ENCODE measurements around the gene CHFR. TPM values are rescaled to one million over a fixed set of nuclear protein-coding genes. Genes with fewer than 3 reads are reported as not detected.
"Not testable (repeated sequence)": the region's sequence is repeated elsewhere in the genome, so short reads cannot be mapped to it uniquely, and the experiment has no call there.

The CHFR gene
- total and polyA plus RNA-seq, 9 of the 15 experiments (the other 6 are each of a cell fraction or from before 2014, with no cell fraction given) = 0.61 to 33.9 (median 19.3) TPM

- peaks cover 0 to 32% of the 10 kb centered on the region in 2 experiments; a peak in 3 of 5 replicates for H3K4me1 ChIP-seq (replicated peaks in 1 of 2; ENCODE audit: control insufficient read depth in 2 of 2, insufficient read depth in 2 of 2, low read length in 2 of 2)
- DNase-seq (ENCODE audit: extremely low read depth in 1 of 4, low spot score in 3 of 4) (no peak), ATAC-seq (no peak), FAIRE-seq (no peak)
- H2AFZ ChIP-seq (ENCODE audit: low read depth, low read length) = no peak overlapping the region
- no peak overlapping the region for H3K27ac ChIP-seq (ENCODE audit: extremely low read depth, low read depth, low read length)
- H3K4me3 ChIP-seq = no peak overlapping the region
- BruUV-seq (replicated peaks) = no TSS peak
- ChIA-PET CTCF (ENCODE audit: low intra/inter-chr PET ratio) (no interaction called here), POLR2A (interaction anchor here (1.1 kb wide), 1 partner anchor 151 kb away, joined by 4 read pairs; no protein-coding TSS in a partner anchor)
- WGBS (ENCODE audit: insufficient coverage, low coverage, missing lambda C conversion rate) = 48% methylated on average over 5 of the region's 5 CpGs
- H3K79me2 ChIP-seq (ENCODE audit: control insufficient read depth, insufficient read depth, low read length) = no peaks in the 10 kb centered on the region
- no peaks in the 10 kb centered on the region for H3K27me3 ChIP-seq (ENCODE audit: control insufficient read depth in 2 of 2, insufficient read depth in 2 of 2, low read length in 2 of 2)
- in situ Hi-C loops (cut with MboI) (no loop called here), intact Hi-C loops (cut with micrococcal nuclease) (no loop called here)
- H3K9me3 ChIP-seq (replicated peaks; ENCODE audit: control insufficient read depth, insufficient read depth, low read depth, low read length) = no peaks in the 10 kb centered on the region
- TF ChIP-seq E2F5 (CRISPR knock-in tag; IDR thresholded peaks at IDR 0.05) (no peak), NFATC3 (IDR thresholded peaks at IDR 0.05) (no peak), SRSF7 (optimal IDR thresholded peaks at IDR 0.05; ENCODE audit: low read depth, low read length) (no peak), ZNF699 (CRISPR knock-in tag; IDR thresholded peaks at IDR 0.05; ENCODE audit: insufficient replicate concordance) (no peak), PATZ1 (CRISPR knock-in tag; IDR thresholded peaks at IDR 0.05; ENCODE audit: borderline replicate concordance) (no peak), PHB (CRISPR knock-in tag; IDR thresholded peaks at IDR 0.05) (no peak), ZNF707 (CRISPR knock-in tag; conservative IDR thresholded peaks at IDR 0.05) (no peak)
- H4K20me1 ChIP-seq (replicated peaks; ENCODE audit: control insufficient read depth, insufficient read depth, low read length) = no peaks in the 10 kb centered on the region
- no peak overlapping the region for H3K4me2 ChIP-seq (ENCODE audit: insufficient read depth, low read length)
- H3K9me1 ChIP-seq (ENCODE audit: control insufficient read depth, insufficient read depth, low read length) = no peaks in the 10 kb centered on the region
- peaks cover 8% of the 10 kb centered on the region; the same call in 2 of the 3 replicates for H3K36me3 ChIP-seq (ENCODE audit: control insufficient read depth, insufficient read depth, low read length)
- no peak overlapping the region for H3K9ac ChIP-seq (ENCODE audit: insufficient read depth in 1 of 2, low read depth in 2 of 2, low read length in 2 of 2)
These were observed 50.5 kb downstream of the CHFR start for GRCh38 chr12:132836795-132837331.

- H3K9me3 ChIP-seq (replicated peaks; ENCODE audit: control insufficient read depth, insufficient read depth, low read depth, low read length); H3K79me2 ChIP-seq (ENCODE audit: control insufficient read depth, insufficient read depth, low read length); H3K27ac ChIP-seq (ENCODE audit: extremely low read depth, low read depth, low read length); H3K4me2 ChIP-seq (ENCODE audit: insufficient read depth, low read length); BruUV-seq (replicated peaks); H3K36me3 ChIP-seq (ENCODE audit: control insufficient read depth, insufficient read depth, low read length); CTCF ChIA-PET (ENCODE audit: low intra/inter-chr PET ratio); H2AFZ ChIP-seq (ENCODE audit: low read depth, low read length); H3K27me3 ChIP-seq (ENCODE audit: control insufficient read depth in 2 of 2, insufficient read depth in 2 of 2, low read length in 2 of 2); H3K4me3 ChIP-seq; intact Hi-C loops (cut with micrococcal nuclease); H3K9me1 ChIP-seq (ENCODE audit: control insufficient read depth, insufficient read depth, low read length); DNase-seq (ENCODE audit: extremely low read depth in 1 of 4, low spot score in 3 of 4); ATAC-seq; H3K9ac ChIP-seq (ENCODE audit: insufficient read depth in 1 of 2, low read depth in 2 of 2, low read length in 2 of 2); H4K20me1 ChIP-seq (replicated peaks; ENCODE audit: control insufficient read depth, insufficient read depth, low read length); in situ Hi-C loops (cut with MboI); FAIRE-seq: not testable (repeated sequence)
- H3K4me1 ChIP-seq (replicated peaks in 1 of 2; ENCODE audit: control insufficient read depth in 2 of 2, insufficient read depth in 2 of 2, low read length in 2 of 2) = peaks cover 0 to 32% of the 10 kb centered on the region in 2 experiments; a peak in 3 of 5 replicates
- WGBS (ENCODE audit: insufficient coverage, low coverage, missing lambda C conversion rate) = 88% methylated on average over 17 of the region's 30 CpGs
- POLR2A ChIA-PET = interaction anchor here (1.1 kb wide), 1 partner anchor 150 kb away, joined by 4 read pairs; no protein-coding TSS in a partner anchor
These were observed 51.2 kb downstream of the CHFR start for GRCh38 chr12:132836230-132836629.

Measured in K562 (cell line).